PC-3 (cell line): Measurements from ENCODE around the gene EDN2.

Experiments used
- CTCF ChIP-seq: fragments of 300-600 bp; sonication (generic); conservative IDR thresholded peaks from 2 replicates; pipeline ENCODE4 v1.5.1; 2017; ENCODE audit warnings: antibody characterized with exemption, low read depth, mild to moderate bottlenecking, low read length
- EZH2 ChIP-seq: fragments of 300-600 bp; sonication (generic); IDR thresholded peaks from one replicate; pipeline ENCODE4 v1.6.1; 2017; ENCODE audit warnings: antibody characterized with exemption, mild to moderate bottlenecking, low read length; ENCODE audit not compliant: unreplicated experiment

- TF ChIP-seq EZH2 (no peak), CTCF (peak; percentile 98)
Observed at GRCh38 chr1:41432481-41433280, 51.8 kb downstream of the EDN2 start.
